ENCODE results near the gene MAPK4.

MAPK4 gene

DNA sequence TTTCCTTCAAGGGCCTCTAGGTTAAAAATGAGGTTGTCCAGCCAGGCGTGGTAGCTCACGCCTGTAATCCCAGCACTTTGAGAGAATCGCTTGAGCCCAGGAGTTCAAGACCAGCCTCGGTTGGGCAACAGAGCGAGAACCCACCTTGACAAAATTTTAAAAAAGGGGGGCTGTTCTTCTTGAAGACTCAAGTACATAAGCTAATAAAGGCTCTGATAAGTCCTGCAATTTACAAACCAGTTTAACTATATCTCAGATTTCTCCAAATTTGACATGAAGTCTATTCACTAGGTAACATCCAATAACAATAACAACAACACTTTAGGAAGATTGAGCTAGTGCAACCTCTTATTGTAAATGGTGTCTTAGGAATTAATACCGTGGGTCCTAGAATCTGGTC is 129.7 kb downstream of the MAPK4 start:
- H3K4me3 Mint-ChIP-seq = no peak overlapping the region

GRCh38 chr18:50694147-50694546 is 134.3 kb downstream of the MAPK4 start:
- Mint-ChIP-seq H3K9me3 (no peaks in the 10 kb centered on the region), H3K4me1 (peaks cover 34% of the 10 kb centered on the region), H3K36me3 (ENCODE audit: low read depth) (no peaks in the 10 kb centered on the region), H3K4me3 (no peak overlapping the region), H3K27ac (no peak overlapping the region), H3K27me3 (ENCODE audit: low read depth, poor library complexity) (no peaks in the 10 kb centered on the region)
- no peak for TF ChIP-seq CTCF (IDR thresholded peaks at IDR 0.05)
- DNase-seq = no peak

More for the DNA sequence above, 129.7 kb downstream of the MAPK4 start:
- Mint-ChIP-seq H3K4me1 (peaks cover 26% of the 10 kb centered on the region), H3K27me3 (ENCODE audit: low read depth, poor library complexity) (peaks cover 6% of the 10 kb centered on the region), H3K36me3 (ENCODE audit: low read depth) (no peaks in the 10 kb centered on the region), H3K27ac (no peak overlapping the region), H3K9me3 (no peaks in the 10 kb centered on the region)
- no peak for TF ChIP-seq CTCF (IDR thresholded peaks at IDR 0.05)
- DNase-seq = no peak

DNA sequence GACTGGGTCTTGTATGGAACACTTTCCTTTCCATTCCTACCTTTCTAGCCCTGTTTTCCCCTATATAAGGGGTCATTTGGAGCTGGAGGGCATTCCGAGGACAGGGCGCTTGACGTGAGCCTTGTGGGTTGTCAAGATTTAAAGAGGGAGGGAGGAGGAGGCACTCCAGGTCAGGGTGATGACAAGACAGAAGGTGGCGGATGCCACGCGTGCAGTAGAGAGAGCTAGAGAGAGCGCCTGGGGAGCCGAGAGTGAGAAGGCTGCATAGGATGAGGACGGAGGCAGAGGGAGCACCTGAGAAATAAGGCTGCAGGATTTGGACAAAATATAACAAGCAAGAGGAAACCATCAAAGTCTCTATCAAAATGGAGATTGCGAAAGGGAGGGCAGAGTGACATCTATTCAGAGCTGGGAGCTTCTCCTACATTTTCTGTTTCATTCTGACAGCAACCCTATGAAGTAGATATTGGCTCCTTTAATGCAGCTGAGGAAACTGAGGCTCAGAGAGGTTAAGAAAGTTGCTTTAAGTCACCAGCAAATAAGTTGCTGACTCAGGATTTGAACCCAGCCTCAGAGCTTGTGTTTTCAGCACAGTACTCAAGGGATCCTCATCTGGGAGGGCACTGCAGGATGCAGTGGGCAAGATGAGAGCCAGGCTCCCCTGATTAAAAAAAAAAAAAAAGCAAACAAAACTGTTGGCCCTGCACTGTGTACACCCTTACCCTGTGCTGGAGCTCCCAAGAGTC is 135.7 kb downstream of the MAPK4 start:
- Mint-ChIP-seq H3K4me3 (no peak overlapping the region), H3K4me1 (peaks cover 39% of the 10 kb centered on the region)

GRCh38 chr18:50696436-50696835 is 136.5 kb downstream of the MAPK4 start:
- H3K27ac Mint-ChIP-seq = no peak overlapping the region
- no peak overlapping the region for H3K4me3 Mint-ChIP-seq
- no peaks in the 10 kb centered on the region for H3K36me3 Mint-ChIP-seq (ENCODE audit: low read depth)
- no peaks in the 10 kb centered on the region for H3K27me3 Mint-ChIP-seq (ENCODE audit: low read depth, poor library complexity)
- no peak for DNase-seq
- TF ChIP-seq CTCF (IDR thresholded peaks at IDR 0.05) = no peak
- no peaks in the 10 kb centered on the region for H3K9me3 Mint-ChIP-seq
- H3K4me1 Mint-ChIP-seq = peaks cover 47% of the 10 kb centered on the region

More for the DNA sequence above, 135.7 kb downstream of the MAPK4 start:
- peak overlapping the region; percentile 29 for H3K27ac Mint-ChIP-seq
- no peak for DNase-seq
- TF ChIP-seq CTCF (IDR thresholded peaks at IDR 0.05) = no peak
- no peaks in the 10 kb centered on the region for H3K9me3 Mint-ChIP-seq
- no peaks in the 10 kb centered on the region for H3K27me3 Mint-ChIP-seq (ENCODE audit: low read depth, poor library complexity)
- H3K36me3 Mint-ChIP-seq (ENCODE audit: low read depth) = no peaks in the 10 kb centered on the region

DNA sequence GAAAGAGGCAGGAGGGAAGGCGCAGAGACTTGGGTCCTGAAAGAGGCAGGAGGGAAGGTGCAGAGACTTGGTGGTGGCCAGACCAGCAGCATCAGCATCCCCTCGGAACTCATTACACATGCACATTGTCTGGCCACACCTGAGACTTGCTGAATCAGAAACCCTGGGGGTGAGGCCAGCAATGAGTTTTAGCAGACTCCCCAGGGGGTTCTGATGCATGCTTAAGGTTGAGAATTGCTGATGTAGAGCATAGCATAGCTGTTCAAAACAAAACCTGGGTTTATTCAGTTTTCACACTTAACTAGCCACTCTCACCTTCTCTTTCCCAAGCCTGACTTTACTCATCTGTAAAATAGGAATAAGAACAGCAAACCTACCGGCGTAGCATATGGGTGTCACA is 137.0 kb downstream of the MAPK4 start:
- TF ChIP-seq CTCF (IDR thresholded peaks at IDR 0.05) = no peak
- DNase-seq = no peak
- Mint-ChIP-seq H3K36me3 (ENCODE audit: low read depth) (no peaks in the 10 kb centered on the region), H3K4me1 (peaks cover 49% of the 10 kb centered on the region), H3K4me3 (no peak overlapping the region), H3K27me3 (ENCODE audit: low read depth, poor library complexity) (no peaks in the 10 kb centered on the region), H3K9me3 (no peaks in the 10 kb centered on the region), H3K27ac (no peak overlapping the region)

GRCh38 chr18:50697509-50697908 is 137.6 kb downstream of the MAPK4 start:
- H3K9me3 Mint-ChIP-seq = no peaks in the 10 kb centered on the region

More at GRCh38 chr18:50697509-50697908, 137.6 kb downstream of the MAPK4 start:
- DNase-seq = no peak
- peaks cover 43% of the 10 kb centered on the region for H3K4me1 Mint-ChIP-seq
- H3K27ac Mint-ChIP-seq = no peak overlapping the region
- no peaks in the 10 kb centered on the region for H3K36me3 Mint-ChIP-seq (ENCODE audit: low read depth)
- no peak overlapping the region for H3K4me3 Mint-ChIP-seq
- peaks cover under 1% of the 10 kb centered on the region for H3K27me3 Mint-ChIP-seq (ENCODE audit: low read depth, poor library complexity)
- TF ChIP-seq CTCF (IDR thresholded peaks at IDR 0.05) = no peak
